Progenitor cell of endocrine pancreas (in vitro differentiated cells): ENCODE data around the gene E2F1. TPM values are rescaled to one million over a fixed set of nuclear protein-coding genes. Genes with fewer than 3 reads are reported as not detected.
A peak's percentile ranks its signal among the peaks of the same experiment; 100 is the strongest.
"Not testable (repeated sequence)": the region's sequence is repeated elsewhere in the genome, so short reads cannot be mapped to it uniquely, and the experiment has no call there.

ENCODE experiments used
- DNase-seq: peaks from one replicate; pipeline ENCODE4 v3.0.0; 2021; ENCODE audit warnings: low spot score; ENCODE audit not compliant: unreplicated experiment
- H3K27ac Mint-ChIP-seq: 2 replicates; pipeline ENCODE4 v1.8.0; 2021; ENCODE audit warnings: mild to moderate bottlenecking, moderate library complexity, mixed read lengths
- H3K27me3 Mint-ChIP-seq: 2 replicates; pipeline ENCODE4 v1.8.0; 2021; ENCODE audit warnings: mixed read lengths
- H3K36me3 Mint-ChIP-seq: 2 replicates; pipeline ENCODE4 v1.8.0; 2022; ENCODE audit warnings: mixed read lengths; ENCODE audit not compliant: insufficient read depth
- H3K4me1 Mint-ChIP-seq: 2 replicates; pipeline ENCODE4 v1.8.0; 2021; ENCODE audit warnings: low read depth, mixed read lengths
- H3K4me3 Mint-ChIP-seq: 2 replicates; pipeline ENCODE4 v1.8.0; 2021; ENCODE audit warnings: low read depth, mild to moderate bottlenecking, moderate library complexity, mixed read lengths
- H3K9me3 Mint-ChIP-seq: 2 replicates; pipeline ENCODE4 v1.8.0; 2021; ENCODE audit warnings: low read depth, mixed read lengths
- CTCF ChIP-seq: fragments of 200-600 bp; sonication (generic); IDR thresholded peaks from one replicate; pipeline ENCODE4 v1.5.0; 2021; ENCODE audit warnings: antibody characterized with exemption, mild to moderate bottlenecking; ENCODE audit not compliant: unreplicated experiment
- total RNA-seq: library from RNA; stranded (reverse); gene quantifications from 2 replicates; pipeline ENCODE4 v1.2.1, GENCODE V29; 2021

E2F1 gene
- total RNA-seq, 1 donor from 2014 or later = 26.5 TPM

GRCh38 chr20:33644313-33645071, 41.7 kb downstream of the E2F1 start:
- no peak overlapping the region for H3K27ac Mint-ChIP-seq
- no peaks in the 10 kb centered on the region for H3K9me3 Mint-ChIP-seq
- H3K36me3 Mint-ChIP-seq = peaks cover 35% of the 10 kb centered on the region
- H3K4me1 Mint-ChIP-seq = peaks cover 8% of the 10 kb centered on the region
- H3K27me3 Mint-ChIP-seq = no peaks in the 10 kb centered on the region
- no peak for DNase-seq
- H3K4me3 Mint-ChIP-seq = no peak overlapping the region
- TF ChIP-seq CTCF = no peak

- H3K4me1 Mint-ChIP-seq = no peaks in the 10 kb centered on the region
- no peak for TF ChIP-seq CTCF
- no peaks in the 10 kb centered on the region for H3K27me3 Mint-ChIP-seq
- no peak overlapping the region for H3K27ac Mint-ChIP-seq
- H3K36me3 Mint-ChIP-seq = peaks cover 36% of the 10 kb centered on the region
- H3K9me3 Mint-ChIP-seq = no peaks in the 10 kb centered on the region
- DNase-seq = no peak
- H3K4me3 Mint-ChIP-seq = no peak overlapping the region
Measured at GRCh38 chr20:33640287-33640686, 45.9 kb downstream of the E2F1 start.

- no peak overlapping the region for H3K27ac Mint-ChIP-seq
- no peak overlapping the region for H3K4me3 Mint-ChIP-seq
- H3K4me1 Mint-ChIP-seq = no peaks in the 10 kb centered on the region
- no peaks in the 10 kb centered on the region for H3K27me3 Mint-ChIP-seq
- H3K9me3 Mint-ChIP-seq = no peaks in the 10 kb centered on the region
- no peak for DNase-seq
- no peak for TF ChIP-seq CTCF
- H3K36me3 Mint-ChIP-seq = peaks cover 28% of the 10 kb centered on the region
Measured at GRCh38 chr20:33636776-33637175, 49.4 kb downstream of the E2F1 start.

GRCh38 chr20:33635341-33635740, 50.8 kb downstream of the E2F1 start:
- DNase-seq = no peak
- Mint-ChIP-seq H3K27ac (peak overlapping the region; percentile 65), H3K9me3 (no peaks in the 10 kb centered on the region), H3K27me3 (no peaks in the 10 kb centered on the region), H3K4me3 (no peak overlapping the region), H3K36me3 (peaks cover 31% of the 10 kb centered on the region), H3K4me1 (no peaks in the 10 kb centered on the region)
- no peak for TF ChIP-seq CTCF

- H3K4me1 Mint-ChIP-seq, H3K27ac Mint-ChIP-seq, H3K4me3 Mint-ChIP-seq, H3K27me3 Mint-ChIP-seq, DNase-seq, H3K9me3 Mint-ChIP-seq: not testable (repeated sequence)
- peaks cover 34% of the 10 kb centered on the region for H3K36me3 Mint-ChIP-seq
Measured at GRCh38 chr20:33631910-33632309, 54.3 kb downstream of the E2F1 start.

GRCh38 chr20:33630507-33630906, 55.7 kb downstream of the E2F1 start:
- no peak for TF ChIP-seq CTCF
- no peak for DNase-seq
- Mint-ChIP-seq H3K4me1 (no peaks in the 10 kb centered on the region), H3K27me3 (no peaks in the 10 kb centered on the region), H3K27ac (no peak overlapping the region), H3K36me3 (peaks cover 40% of the 10 kb centered on the region), H3K4me3 (no peak overlapping the region), H3K9me3 (no peaks in the 10 kb centered on the region)
